SKM-1 treated with dmso at 0.1 percent for 144 hours (cell line): Measurements from ENCODE around the gene TEX2.
"Not testable (repeated sequence)": the region's sequence is repeated elsewhere in the genome, so short reads cannot be mapped to it uniquely, and the experiment has no call there.

Experiments
- DNase-seq: peaks from one replicate; lab custom pipeline; 2025; ENCODE audit not compliant: unreplicated experiment; lab: John Stamatoyannopoulos, UW

The TEX2 gene

GRCh38 chr17:64240741-64241347 is 22.2 kb downstream of the TEX2 start:
- DNase-seq: no peak

- no peak for DNase-seq
Observed at GRCh38 chr17:64240261-64240740, 22.8 kb downstream of the TEX2 start.

GRCh38 chr17:64238449-64238848 is 24.6 kb downstream of the TEX2 start:
- not testable (repeated sequence) for DNase-seq

GRCh38 chr17:64236827-64237403 is 26.1 kb downstream of the TEX2 start:
- DNase-seq: peak; percentile 17

GRCh38 chr17:64234961-64235360 is 28.1 kb downstream of the TEX2 start:
- no peak for DNase-seq

- no peak for DNase-seq
Observed at GRCh38 chr17:64232466-64233262, 30.4 kb downstream of the TEX2 start.

GRCh38 chr17:64231567-64232141 is 31.4 kb downstream of the TEX2 start:
- DNase-seq: no peak

- DNase-seq: no peak
Observed at GRCh38 chr17:64230791-64231408, 32.2 kb downstream of the TEX2 start.

GRCh38 chr17:64229815-64230728 is 33.0 kb downstream of the TEX2 start:
- no peak for DNase-seq

GRCh38 chr17:64226132-64226531 is 36.9 kb downstream of the TEX2 start:
- no peak for DNase-seq

- no peak for DNase-seq
Observed at GRCh38 chr17:64225410-64225809, 37.6 kb downstream of the TEX2 start.

GRCh38 chr17:64223931-64224629 is 39.0 kb downstream of the TEX2 start:
- DNase-seq: no peak

- no peak for DNase-seq
Observed at GRCh38 chr17:64223283-64223682, 39.8 kb downstream of the TEX2 start.

GRCh38 chr17:64221679-64222078 is 41.4 kb downstream of the TEX2 start:
- DNase-seq: no peak

GRCh38 chr17:64220604-64221003 is 42.5 kb downstream of the TEX2 start:
- DNase-seq: not testable (repeated sequence)

GRCh38 chr17:64219571-64219970 is 43.5 kb downstream of the TEX2 start:
- DNase-seq: no peak

GRCh38 chr17:64218066-64218465 is 45.0 kb downstream of the TEX2 start:
- peak; percentile 24 for DNase-seq

- no peak for DNase-seq
Observed at GRCh38 chr17:64217249-64217691, 45.8 kb downstream of the TEX2 start.
